ENCODE results near the gene YIF1A.
"Not testable (repeated sequence)": the region's sequence is repeated elsewhere in the genome, so short reads cannot be mapped to it uniquely, and the experiment has no call there.

- not testable (repeated sequence) for TF ChIP-seq CTCF, EZH2 (IDR thresholded peaks at IDR 0.05)
These were observed 31.3 kb upstream of the YIF1A start for GRCh38 chr11:66320289-66320688.
